Gastrocnemius medialis (tissue), 4 donors: ENCODE data around the gene NRXN2.

Experiments used
- CTCF ChIP-seq, 5 experiments: fragments of 450-650 bp in 3 of 5; fragments of 200-600 bp in 2 of 5; sonication (generic) in 2 of 5; IDR thresholded peaks in 4 of 5; conservative IDR thresholded peaks in 1 of 5; 1 replicate in 4 of 5; 2 replicates in 1 of 5; pipeline ENCODE4 v1.5.1; 2016 to 2019; ENCODE audit warnings: antibody characterized with exemption in 5 of 5, mild to moderate bottlenecking in 3 of 5, moderate library complexity in 3 of 5
- POLR2A ChIP-seq, 2 donors: fragments of 450-650 bp; IDR thresholded peaks; one replicate each; pipeline ENCODE4 v1.6.1; 2017; ENCODE audit warnings: antibody characterized with exemption in 2 of 2, mild to moderate bottlenecking in 2 of 2, moderate library complexity in 2 of 2

- TF ChIP-seq CTCF (IDR thresholded peaks at IDR 0.05 in 4 of 5, conservative IDR thresholded peaks at IDR 0.05 in 1 of 5) (no peak), POLR2A (IDR thresholded peaks at IDR 0.05) (no peak)
These were observed 90.3 kb downstream of the NRXN2 start for GRCh38 chr11:64632654-64633053.
